Gastrocnemius medialis (tissue), 4 donors: ENCODE results near the gene ZNF69.
"Not testable (repeated sequence)": the region's sequence is repeated elsewhere in the genome, so short reads cannot be mapped to it uniquely, and the experiment has no call there.

ENCODE experiments used
- CTCF ChIP-seq, 5 experiments: fragments of 450-650 bp in 3 of 5; fragments of 200-600 bp in 2 of 5; sonication (generic) in 2 of 5; IDR thresholded peaks in 4 of 5; conservative IDR thresholded peaks in 1 of 5; 1 replicate in 4 of 5; 2 replicates in 1 of 5; pipeline ENCODE4 v1.5.1; 2016 to 2019; ENCODE audit warnings: antibody characterized with exemption in 5 of 5, mild to moderate bottlenecking in 3 of 5, moderate library complexity in 3 of 5
- POLR2A ChIP-seq, 2 donors: fragments of 450-650 bp; IDR thresholded peaks; one replicate each; pipeline ENCODE4 v1.6.1; 2017; ENCODE audit warnings: antibody characterized with exemption in 2 of 2, mild to moderate bottlenecking in 2 of 2, moderate library complexity in 2 of 2

- TF ChIP-seq CTCF (IDR thresholded peaks at IDR 0.05 in 4 of 5, conservative IDR thresholded peaks at IDR 0.05 in 1 of 5); POLR2A (IDR thresholded peaks at IDR 0.05): not testable (repeated sequence)
These were observed 19.8 kb upstream of the ZNF69 start for GRCh38 chr19:11867766-11868165.
